Hepatocyte (in vitro differentiated cells): ENCODE results near the gene SIGLEC10. TPM values are rescaled to one million over a fixed set of nuclear protein-coding genes. Genes with fewer than 3 reads are reported as not detected.
"Not testable (repeated sequence)": the region's sequence is repeated elsewhere in the genome, so short reads cannot be mapped to it uniquely, and the experiment has no call there.

Source experiments
- DNase-seq: peaks from one replicate; pipeline ENCODE4 v3.0.0-alpha.2; 2016; ENCODE audit warnings: low spot score
- H2AFZ ChIP-seq: fragments of 200-600 bp; sonication (generic); 2 replicates; pipeline ENCODE4 v1.6.0; 2016; ENCODE audit warnings: antibody characterized with exemption, mild to moderate bottlenecking
- H3K27ac ChIP-seq: fragments of 200-600 bp; sonication (generic); 2 replicates; pipeline ENCODE4 v1.5.1; 2016; ENCODE audit warnings: mild to moderate bottlenecking
- H3K27me3 ChIP-seq: fragments of 200-600 bp; sonication (generic); 2 replicates; pipeline ENCODE4 v1.6.1; 2016
- H3K36me3 ChIP-seq: fragments of 200-600 bp; sonication (generic); replicated peaks from 2 replicates; pipeline ENCODE4 v1.5.1; 2016; ENCODE audit warnings: low read depth; ENCODE audit not compliant: insufficient read depth
- H3K4me1 ChIP-seq: fragments of 200-600 bp; sonication (generic); 2 replicates; pipeline ENCODE4 v1.5.1; 2016; ENCODE audit warnings: mild to moderate bottlenecking, moderate library complexity; ENCODE audit not compliant: insufficient read depth
- H3K4me2 ChIP-seq: fragments of 200-600 bp; sonication (generic); 2 replicates; pipeline ENCODE4 v1.6.0; 2016
- H3K4me3 ChIP-seq: fragments of 200-600 bp; sonication (generic); 2 replicates; pipeline ENCODE4 v1.5.1; 2016; ENCODE audit warnings: mild to moderate bottlenecking
- H3K79me2 ChIP-seq: fragments of 200-600 bp; sonication (generic); 2 replicates; pipeline ENCODE4 v1.6.0; 2017; ENCODE audit warnings: mild to moderate bottlenecking
- H3K9me2 ChIP-seq: fragments of 200-600 bp; sonication (generic); replicated peaks from 2 replicates; pipeline ENCODE4 v1.6.0; 2017; ENCODE audit warnings: mild to moderate bottlenecking; ENCODE audit not compliant: insufficient read depth
- H3K9me3 ChIP-seq: fragments of 200-600 bp; sonication (generic); 2 replicates; pipeline ENCODE4 v1.5.1; 2016; ENCODE audit warnings: low read depth, mild to moderate bottlenecking
- H4K20me1 ChIP-seq: fragments of 200-600 bp; sonication (generic); 2 replicates; pipeline ENCODE4 v1.6.0; 2016; ENCODE audit warnings: mild to moderate bottlenecking; ENCODE audit not compliant: insufficient read depth, poor library complexity, severe bottlenecking
- EZH2 ChIP-seq: fragments of 200-600 bp; sonication (generic); IDR thresholded peaks from 2 replicates; pipeline ENCODE4 v1.6.1; 2016; ENCODE audit warnings: antibody characterized with exemption, mild to moderate bottlenecking, borderline replicate concordance
- EZH2phosphoT487 ChIP-seq: fragments of 200-600 bp; sonication (generic); IDR thresholded peaks from one replicate; pipeline ENCODE4 v1.6.1; 2018; ENCODE audit warnings: antibody characterized with exemption, mild to moderate bottlenecking, low read depth, moderate library complexity; ENCODE audit not compliant: unreplicated experiment, severe bottlenecking
- WGBS: methylation state at CpG from one replicate; pipeline ENCODE4 v1.1.6; 2016; ENCODE audit warnings: low lambda C conversion rate; ENCODE audit errors: missing lambda C conversion rate; 5-methylcytosine and 5-hydroxymethylcytosine counted together
- polyA plus RNA-seq: library from polyadenylated mRNA; unstranded; fragments of >200 nt; fragmentation: Nextera tagmentation; extraction: Ambion mirVana; gene quantifications from 2 replicates; pipeline ENCODE4 v1.2.1, GENCODE V29; 2016
- total RNA-seq: library from RNA; depleted of rRNA; stranded (reverse); fragments of >200 nt; gene quantifications from 2 replicates; pipeline ENCODE4 v1.2.3, GENCODE V29; 2014
- TF ChIP-seq, protein P1 (sequence below): fragments of 200-600 bp; sonication (generic); IDR thresholded peaks from 2 replicates; pipeline ENCODE4 v1.5.1; 2016; ENCODE audit warnings: antibody characterized with exemption, mild to moderate bottlenecking; ENCODE audit not compliant: poor library complexity

Gene SIGLEC10
- total and polyA plus RNA-seq, 2 experiments from 2014 or later: 1.6 TPM; not detected in 1

DNA sequence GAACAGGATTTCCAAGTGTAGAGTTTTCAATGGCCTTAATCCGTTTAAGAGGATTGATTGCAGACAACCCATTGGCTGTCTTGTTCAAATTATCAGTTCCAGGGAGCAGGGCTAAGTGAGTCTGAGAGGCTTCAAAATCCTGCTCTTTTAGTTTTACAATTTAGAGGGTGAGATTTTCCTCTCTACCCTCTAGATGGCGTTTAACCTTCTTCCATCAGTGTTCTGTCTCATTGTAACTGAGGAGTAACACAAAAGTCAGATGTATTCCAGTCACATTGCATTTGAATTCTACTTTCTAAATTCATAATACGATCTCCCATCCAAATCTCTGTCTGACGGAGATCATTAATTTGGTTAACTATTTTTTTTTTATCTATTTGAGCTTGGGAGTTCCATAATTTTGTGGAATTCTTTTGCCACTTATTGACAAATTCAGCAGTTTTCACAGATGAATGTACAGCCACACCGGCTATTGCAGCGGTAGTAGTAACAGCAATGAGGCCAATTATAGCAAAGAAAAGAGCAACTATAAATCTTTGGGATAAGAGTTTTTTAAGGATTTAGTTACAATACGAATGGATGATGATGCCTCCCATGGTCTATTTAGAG is 19.2 kb downstream of the SIGLEC10 start:
- Histone ChIP-seq H3K27me3 (no peaks in the 10 kb centered on the region), H3K9me2 (no peaks in the 10 kb centered on the region), H3K9me3 (peaks cover 8% of the 10 kb centered on the region), H3K36me3 (no peaks in the 10 kb centered on the region), H3K79me2 (no peaks in the 10 kb centered on the region), H4K20me1 (no peaks in the 10 kb centered on the region), H3K4me2 (no peak overlapping the region), H3K4me1 (no peaks in the 10 kb centered on the region), H3K4me3 (no peak overlapping the region), H2AFZ (no peak overlapping the region), H3K27ac (no peak overlapping the region)
- 47% methylated on average over 7 of the region's 7 CpGs for WGBS
- TF ChIP-seq EZH2: no peak
- TF ChIP-seq, protein P1, sequence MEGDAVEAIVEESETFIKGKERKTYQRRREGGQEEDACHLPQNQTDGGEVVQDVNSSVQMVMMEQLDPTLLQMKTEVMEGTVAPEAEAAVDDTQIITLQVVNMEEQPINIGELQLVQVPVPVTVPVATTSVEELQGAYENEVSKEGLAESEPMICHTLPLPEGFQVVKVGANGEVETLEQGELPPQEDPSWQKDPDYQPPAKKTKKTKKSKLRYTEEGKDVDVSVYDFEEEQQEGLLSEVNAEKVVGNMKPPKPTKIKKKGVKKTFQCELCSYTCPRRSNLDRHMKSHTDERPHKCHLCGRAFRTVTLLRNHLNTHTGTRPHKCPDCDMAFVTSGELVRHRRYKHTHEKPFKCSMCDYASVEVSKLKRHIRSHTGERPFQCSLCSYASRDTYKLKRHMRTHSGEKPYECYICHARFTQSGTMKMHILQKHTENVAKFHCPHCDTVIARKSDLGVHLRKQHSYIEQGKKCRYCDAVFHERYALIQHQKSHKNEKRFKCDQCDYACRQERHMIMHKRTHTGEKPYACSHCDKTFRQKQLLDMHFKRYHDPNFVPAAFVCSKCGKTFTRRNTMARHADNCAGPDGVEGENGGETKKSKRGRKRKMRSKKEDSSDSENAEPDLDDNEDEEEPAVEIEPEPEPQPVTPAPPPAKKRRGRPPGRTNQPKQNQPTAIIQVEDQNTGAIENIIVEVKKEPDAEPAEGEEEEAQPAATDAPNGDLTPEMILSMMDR: peak; percentile 58
- DNase-seq: peak; percentile 29

- H3K4me2 ChIP-seq, H4K20me1 ChIP-seq, H2AFZ ChIP-seq, H3K9me3 ChIP-seq, H3K27ac ChIP-seq, H3K79me2 ChIP-seq, H3K4me3 ChIP-seq, H3K36me3 ChIP-seq, H3K4me1 ChIP-seq, DNase-seq, H3K9me2 ChIP-seq, H3K27me3 ChIP-seq: not testable (repeated sequence)
- 67% methylated on average over 9 of the region's 9 CpGs for WGBS
Observed at GRCh38 chr19:51397453-51397852, 20.0 kb downstream of the SIGLEC10 start.

- DNase-seq: no peak
- H2AFZ ChIP-seq: no peak overlapping the region
- H3K4me1 ChIP-seq: no peaks in the 10 kb centered on the region
- no peaks in the 10 kb centered on the region for H3K27me3 ChIP-seq
- H3K4me2 ChIP-seq: no peak overlapping the region
- no peaks in the 10 kb centered on the region for H3K79me2 ChIP-seq
- TF ChIP-seq EZH2phosphoT487 (no peak), EZH2 (no peak)
- TF ChIP-seq, protein P1: no peak
- 98% methylated on average over 2 of the region's 2 CpGs for WGBS
- H3K9me3 ChIP-seq: no peaks in the 10 kb centered on the region
- H3K4me3 ChIP-seq: no peak overlapping the region
- no peaks in the 10 kb centered on the region for H3K36me3 ChIP-seq
- no peaks in the 10 kb centered on the region for H4K20me1 ChIP-seq
- no peaks in the 10 kb centered on the region for H3K9me2 ChIP-seq
- no peak overlapping the region for H3K27ac ChIP-seq
Observed at GRCh38 chr19:51396175-51396574, 21.3 kb downstream of the SIGLEC10 start.

GRCh38 chr19:51394050-51394836 is 23.2 kb downstream of the SIGLEC10 start:
- Histone ChIP-seq H3K27me3 (no peaks in the 10 kb centered on the region), H3K27ac (peak overlapping the region; percentile 79), H3K4me2 (peak overlapping the region; percentile 75), H3K9me2 (no peaks in the 10 kb centered on the region), H2AFZ (peak overlapping the region; percentile 64), H4K20me1 (no peaks in the 10 kb centered on the region), H3K9me3 (no peaks in the 10 kb centered on the region), H3K4me1 (no peaks in the 10 kb centered on the region), H3K79me2 (no peaks in the 10 kb centered on the region), H3K36me3 (no peaks in the 10 kb centered on the region), H3K4me3 (peak overlapping the region; percentile 7)
- TF ChIP-seq, protein P1: peak; percentile 19
- TF ChIP-seq EZH2: no peak
- 3% methylated on average over 45 of the region's 45 CpGs for WGBS
- peak; percentile 97 for DNase-seq
